IMR-90 (cell line): ENCODE measurements around the gene A1BG. TPM values are rescaled to one million over a fixed set of nuclear protein-coding genes. Genes with fewer than 3 reads are reported as not detected.
A peak's percentile ranks its signal among the peaks of the same experiment; 100 is the strongest.

Experiments used
- ATAC-seq: fragments of 200-7000 bp; cut with Tn5 transposase; 2 replicates; pipeline ENCODE4 v1.9.1; 2020; ENCODE audit warnings: low read depth, mild to moderate bottlenecking, moderate library complexity
- BruUV-seq: library from RNA; stranded (reverse); fragments of 400-500 nt; replicated peaks from 2 replicates; lab custom pipeline; 2021; lab: Mats Ljungman, UMichigan
- CTCF ChIA-PET: fragments of 300-600 bp; formaldehyde crosslinking; extraction: SDS; loops from one replicate; lab custom pipeline; 2021; ENCODE audit warnings: antibody characterized with exemption; lab: Yijun Ruan, JAX
- POLR2A ChIA-PET: fragments of 300-600 bp; sonication (Branson Sonifier 250); formaldehyde crosslinking; loops from one replicate; lab custom pipeline; 2022; ENCODE audit warnings: antibody characterized with exemption; ENCODE audit not compliant: unreplicated experiment; lab: Charles Lee
- DNase-seq: peaks from one replicate; pipeline ENCODE4 v3.0.0; 2013
- H2AFZ ChIP-seq: replicated peaks from 2 replicates; pipeline ENCODE3; 2013; ENCODE audit warnings: low read length, mild to moderate bottlenecking; ENCODE audit not compliant: poor library complexity
- H2AK5ac ChIP-seq: 2 replicates; pipeline ENCODE4 v1.6.1; 2013; ENCODE audit warnings: low read depth, low read length, inconsistent platforms
- H2AK9ac ChIP-seq: replicated peaks from 2 replicates; pipeline ENCODE3; 2013; ENCODE audit warnings: mild to moderate bottlenecking, low read depth, low read length, moderate library complexity; ENCODE audit not compliant: poor library complexity
- H2BK120ac ChIP-seq: 2 replicates; pipeline ENCODE4 v1.6.1; 2013; ENCODE audit warnings: low read depth, low read length, inconsistent platforms
- H2BK15ac ChIP-seq: 3 replicates; pipeline ENCODE4 v1.6.1; 2013; ENCODE audit warnings: low read depth, low read length, inconsistent platforms
- H2BK20ac ChIP-seq: 2 replicates; pipeline ENCODE4 v1.6.1; 2013; ENCODE audit warnings: low read depth, mild to moderate bottlenecking, inconsistent platforms, low read length, moderate library complexity
- H2BK5ac ChIP-seq: 2 replicates; pipeline ENCODE4 v1.6.1; 2013; ENCODE audit warnings: mild to moderate bottlenecking, low read depth, low read length, inconsistent platforms; ENCODE audit not compliant: poor library complexity, severe bottlenecking
- H3K14ac ChIP-seq: replicated peaks from 2 replicates; pipeline ENCODE4 v1.6.1; 2013; ENCODE audit warnings: low read depth, low read length, inconsistent platforms
- H3K18ac ChIP-seq: 2 replicates; pipeline ENCODE4 v1.6.1; 2013; ENCODE audit warnings: low read depth, low read length, control low read depth
- H3K23ac ChIP-seq: 2 replicates; pipeline ENCODE4 v1.6.1; 2013; ENCODE audit warnings: low read depth, low read length, inconsistent platforms
- H3K27ac ChIP-seq: 2 replicates; pipeline ENCODE4 v1.5.1; 2013; ENCODE audit warnings: mild to moderate bottlenecking, control low read depth, low read length; ENCODE audit not compliant: insufficient read depth
- H3K27me3 ChIP-seq: 2 replicates; pipeline ENCODE4 v1.6.1; 2013; ENCODE audit warnings: low read length; ENCODE audit not compliant: control insufficient read depth, insufficient read depth
- H3K36me3 ChIP-seq: 2 replicates; pipeline ENCODE4 v1.6.1; 2013; ENCODE audit warnings: low read length, mixed read lengths; ENCODE audit not compliant: control insufficient read depth, insufficient read depth
- H3K4ac ChIP-seq: 2 replicates; pipeline ENCODE4 v1.6.1; 2013; ENCODE audit warnings: low read depth, low read length, inconsistent platforms
- H3K4me1 ChIP-seq: 2 replicates; pipeline ENCODE4 v1.6.1; 2013; ENCODE audit warnings: low read length, mixed read lengths; ENCODE audit not compliant: control insufficient read depth, insufficient read depth
- H3K4me2 ChIP-seq: 2 replicates; pipeline ENCODE4 v1.6.1; 2013; ENCODE audit warnings: low read depth, mild to moderate bottlenecking, control low read depth, low read length, moderate library complexity
- H3K4me3 ChIP-seq: 2 replicates; pipeline ENCODE4 v1.5.1; 2013; ENCODE audit warnings: low read depth, mild to moderate bottlenecking, control low read depth, low read length, moderate library complexity; ENCODE audit not compliant: insufficient read depth
- H3K56ac ChIP-seq: 2 replicates; pipeline ENCODE4 v1.6.1; 2013; ENCODE audit warnings: low read length, inconsistent platforms; ENCODE audit not compliant: insufficient read depth; ENCODE audit errors: extremely low read depth
- H3K79me1 ChIP-seq, 2 experiments: 2 replicates each; pipeline ENCODE4 v1.6.1; 2013; ENCODE audit warnings: low read length in 2 of 2, inconsistent platforms in 1 of 2, low read depth in 1 of 2
- H3K9ac ChIP-seq: 2 replicates; pipeline ENCODE4 v1.6.1; 2013; ENCODE audit warnings: low read depth, low read length, control low read depth
- H3K9me1 ChIP-seq: 2 replicates; pipeline ENCODE4 v1.6.1; 2013; ENCODE audit warnings: low read length, inconsistent platforms; ENCODE audit not compliant: insufficient read depth
- H3K9me3 ChIP-seq: 2 replicates; pipeline ENCODE4 v1.6.1; 2013; ENCODE audit warnings: low read length; ENCODE audit not compliant: control insufficient read depth, insufficient read depth
- H4K20me1 ChIP-seq: 2 replicates; pipeline ENCODE4 v1.6.1; 2013; ENCODE audit warnings: low read length, inconsistent platforms; ENCODE audit not compliant: insufficient read depth
- H4K5ac ChIP-seq: 2 replicates; pipeline ENCODE4 v1.6.1; 2013; ENCODE audit warnings: mild to moderate bottlenecking, low read depth, low read length, control low read depth
- H4K8ac ChIP-seq, 2 experiments: 2 replicates each; pipeline ENCODE4 v1.6.1; 2013; ENCODE audit warnings: low read depth in 2 of 2, low read length in 2 of 2, control low read depth in 1 of 2, inconsistent platforms in 1 of 2
- H4K91ac ChIP-seq: 2 replicates; pipeline ENCODE4 v1.6.1; 2013; ENCODE audit warnings: low read depth, low read length, inconsistent platforms; ENCODE audit not compliant: insufficient read depth
- BHLHE40 ChIP-seq: fragments of 150-350 bp; IDR thresholded peaks from 2 replicates; pipeline ENCODE4 v1.6.1; 2016; ENCODE audit warnings: mild to moderate bottlenecking, low read depth, low read length
- USF2 ChIP-seq: fragments of 150-350 bp; IDR thresholded peaks from 2 replicates; pipeline ENCODE4 v1.6.1; 2017; ENCODE audit warnings: mild to moderate bottlenecking, antibody characterized with exemption, low read length, low read depth
- WGBS, 2 experiments: methylation state at CpG; one replicate each; pipeline versions ENCODE4 v1.1.5 to v1.1.7; 2013; ENCODE audit warnings: missing lambda C conversion rate in 2 of 2; ENCODE audit not compliant: insufficient read length in 1 of 2; ENCODE audit errors: extremely low coverage in 2 of 2; 5-methylcytosine and 5-hydroxymethylcytosine counted together
- dilution Hi-C: fragments of 300-500 bp; cut with HindIII; formaldehyde crosslinking; loops from one replicate; pipeline ENCODE4 v1.14.3; 2018; ENCODE audit warnings: low sequenced_read_pairs; ENCODE audit not compliant: unreplicated experiment
- in situ Hi-C: fragments of 300-500 bp; cut with MboI; formaldehyde crosslinking; loops from 3 replicates; pipeline ENCODE4 v1.14.3; 2019; ENCODE audit warnings: low sequenced_read_pairs, inconsistent platforms, mixed read lengths
- intact Hi-C: fragments of 100-400 bp; cut with micrococcal nuclease; formaldehyde crosslinking; loops from 2 replicates; pipeline ENCODE4 v1.10.0; 2022
- polyA plus RNA-seq, 3 experiments: library from polyadenylated mRNA; depleted of rRNA; stranded (reverse); fragments of >200 nt; gene quantifications; 2 replicates each; pipeline ENCODE4 v1.2.3, GENCODE V29; 2012; ENCODE audit warnings: low replicate concordance in 1 of 3
- total RNA-seq: library from RNA; depleted of rRNA; stranded (reverse); fragments of >200 nt; gene quantifications from 2 replicates; pipeline ENCODE4 v1.2.3, GENCODE V29; 2012

Gene A1BG
- total and polyA plus RNA-seq, 2 of the 4 experiments (the other 2 are of a cell fraction): 4.5 to 54.5 TPM

DNA sequence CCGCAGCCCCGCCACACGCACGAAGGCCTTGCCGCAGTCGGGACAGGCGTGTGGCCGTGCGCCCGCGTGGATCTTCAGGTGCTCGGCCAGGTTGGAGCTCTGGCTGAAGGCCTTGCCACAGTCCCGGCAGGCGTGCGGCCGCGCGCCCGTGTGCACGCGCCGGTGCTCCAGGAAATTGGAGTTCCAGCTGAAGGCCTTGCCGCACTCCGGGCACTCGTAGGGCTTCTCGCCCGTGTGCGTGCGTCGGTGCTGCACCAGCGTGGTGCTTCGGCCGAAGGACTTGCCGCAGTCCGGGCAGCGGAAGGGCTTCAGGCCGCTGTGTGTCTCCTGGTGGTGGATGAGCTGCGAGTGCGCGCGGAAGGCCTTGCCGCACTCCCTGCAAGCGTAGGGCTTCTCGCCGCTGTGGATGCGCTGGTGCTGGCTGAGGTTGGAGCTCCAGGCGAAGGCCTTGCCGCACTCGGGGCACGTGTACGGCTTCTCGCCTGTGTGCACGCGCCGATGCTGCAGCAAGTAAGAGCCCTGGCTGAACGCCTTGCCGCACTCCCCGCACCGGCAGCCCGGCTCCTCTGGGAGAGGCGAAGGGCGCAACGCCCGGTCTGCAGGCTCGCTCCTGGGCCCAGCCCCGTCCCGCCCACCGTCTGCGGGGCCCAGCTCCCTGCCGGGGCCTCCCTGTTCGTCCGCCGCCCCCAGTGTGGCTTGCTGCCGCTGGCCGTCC, 3.6 kb upstream of the A1BG start:
- 38% methylated on average over 59 of the region's 75 CpGs; no CpG with 5 or more reads in 1 of the 2 experiments for WGBS, 2 experiments
- H4K91ac ChIP-seq: no peak overlapping the region
- peaks cover 0 to 12% of the 10 kb centered on the region in 2 experiments; a peak in 3 of 4 replicates for H3K79me1 ChIP-seq
- dilution Hi-C loops (no loop called here), in situ Hi-C loops (no loop called here), intact Hi-C loops (no loop called here)
- DNase-seq (no peak), ATAC-seq (peak; percentile 24)
- no peaks in the 10 kb centered on the region for H3K9me3 ChIP-seq
- H3K4me3 ChIP-seq: peak overlapping the region; percentile 23; the same call in 1 of the 2 replicates
- H2BK120ac ChIP-seq: no peak overlapping the region
- H3K14ac ChIP-seq: no peak overlapping the region
- no peak for TF ChIP-seq USF2
- no peak for TF ChIP-seq BHLHE40
- peaks cover 7% of the 10 kb centered on the region for H3K9me1 ChIP-seq
- no peak overlapping the region for H3K27ac ChIP-seq
- no peak overlapping the region for H2AK5ac ChIP-seq
- peak overlapping the region; percentile 75 for H2AFZ ChIP-seq
- H3K4me1 ChIP-seq: peaks cover 10% of the 10 kb centered on the region
- H3K23ac ChIP-seq: no peak overlapping the region
- no TSS peak for BruUV-seq
- no peak overlapping the region for H2BK20ac ChIP-seq
- ChIA-PET CTCF (no interaction called here), POLR2A (no interaction called here)
- H4K20me1 ChIP-seq: peaks cover 8% of the 10 kb centered on the region; the same call in 1 of the 2 replicates
- no peak overlapping the region for H3K4ac ChIP-seq
- peaks cover 10% of the 10 kb centered on the region for H3K27me3 ChIP-seq
- peaks cover 5% of the 10 kb centered on the region; the same call in 1 of the 2 replicates for H3K36me3 ChIP-seq
- peak overlapping the region; percentile 3 for H2AK9ac ChIP-seq
- H3K18ac ChIP-seq: no peak overlapping the region
- no peak overlapping the region for H4K8ac ChIP-seq
- H3K56ac ChIP-seq: no peak overlapping the region
- peak overlapping the region; percentile 86 for H3K4me2 ChIP-seq
- no peak overlapping the region for H3K9ac ChIP-seq
- H2BK5ac ChIP-seq: no peak overlapping the region
- H4K5ac ChIP-seq: no peak overlapping the region
- no peak overlapping the region for H2BK15ac ChIP-seq
